Large intestine (tissue), 3 donors: Measurements from ENCODE around the gene ATP10B. TPM values are rescaled to one million over a fixed set of nuclear protein-coding genes. Genes with fewer than 3 reads are reported as not detected.
"Not testable (repeated sequence)": the region's sequence is repeated elsewhere in the genome, so short reads cannot be mapped to it uniquely, and the experiment has no call there.

Source experiments
- DNase-seq, 2 donors: peaks; one replicate each; pipeline versions ENCODE4 v3.0.0 to v3.0.0-alpha.2; 2013
- H3K27ac ChIP-seq: one replicate; pipeline ENCODE4 v1.5.1; 2013; ENCODE audit warnings: low read length
- H3K27me3 ChIP-seq: 2 replicates; pipeline ENCODE4 v1.6.1; 2013; ENCODE audit warnings: low read length; ENCODE audit not compliant: control insufficient read depth, insufficient read depth
- H3K36me3 ChIP-seq: 2 replicates; pipeline ENCODE4 v1.6.1; 2013; ENCODE audit warnings: low read length; ENCODE audit not compliant: control insufficient read depth, insufficient read depth
- H3K4me1 ChIP-seq: one replicate; pipeline ENCODE4 v1.6.1; 2013; ENCODE audit warnings: low read length; ENCODE audit not compliant: control insufficient read depth, insufficient read depth
- H3K4me3 ChIP-seq: one replicate; pipeline ENCODE4 v1.5.1; 2013; ENCODE audit warnings: low read length
- H3K9me3 ChIP-seq: one replicate; pipeline ENCODE4 v1.6.1; 2013; ENCODE audit warnings: mild to moderate bottlenecking, low read depth, low read length, moderate library complexity; ENCODE audit not compliant: control insufficient read depth
- WGBS: methylation state at CpG from one replicate; pipeline ENCODE4 v1.1.5; 2013; ENCODE audit warnings: low lambda C conversion rate; ENCODE audit not compliant: insufficient coverage; 5-methylcytosine and 5-hydroxymethylcytosine counted together
- polyA plus RNA-seq: library from polyadenylated mRNA; unstranded; fragments of 120-200 nt; gene quantifications from one replicate; pipeline ENCODE4 v1.2.1, GENCODE V29; 2013

Gene ATP10B
- polyA plus RNA-seq, 1 donor = 35.6 TPM

DNA sequence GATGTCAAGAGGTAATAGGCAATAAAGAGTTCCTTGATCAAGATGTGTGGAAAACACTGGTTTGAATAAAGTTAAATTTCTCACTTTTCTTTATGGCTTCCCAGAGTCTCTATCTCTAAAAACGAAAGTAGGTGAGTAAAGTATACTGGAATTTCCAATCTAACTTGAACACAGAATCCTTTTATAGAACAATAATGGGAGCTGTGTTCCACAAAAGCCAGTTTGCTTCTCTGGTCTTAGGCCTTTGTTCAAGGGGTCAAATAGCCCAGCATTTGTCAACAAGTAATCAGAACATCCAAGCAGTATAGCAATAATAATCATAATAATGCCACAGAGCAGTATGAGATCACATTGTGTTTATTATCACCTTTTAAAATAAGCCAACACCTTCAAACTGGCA, 20.2 kb downstream of the ATP10B start:
- no peak for DNase-seq
- Histone ChIP-seq H3K9me3 (no peaks in the 10 kb centered on the region), H3K4me3 (no peak overlapping the region), H3K27me3 (no peaks in the 10 kb centered on the region), H3K36me3 (no peaks in the 10 kb centered on the region), H3K27ac (no peak overlapping the region), H3K4me1 (no peaks in the 10 kb centered on the region)
- WGBS = 100% methylated on average over 1 of the region's 1 CpG

GRCh38 chr5:160824301-160825001, 27.6 kb downstream of the ATP10B start:
- Histone ChIP-seq H3K36me3 (no peaks in the 10 kb centered on the region), H3K4me1 (no peaks in the 10 kb centered on the region), H3K27ac (no peak overlapping the region), H3K9me3 (peaks cover 2% of the 10 kb centered on the region), H3K4me3 (no peak overlapping the region), H3K27me3 (no peaks in the 10 kb centered on the region)
- no peak for DNase-seq
- WGBS = 100% methylated on average over 1 of the region's 3 CpGs

GRCh38 chr5:160812996-160813395, 39.0 kb downstream of the ATP10B start:
- not testable (repeated sequence) for H3K9me3 ChIP-seq, H3K4me1 ChIP-seq, H3K36me3 ChIP-seq, H3K4me3 ChIP-seq, DNase-seq, H3K27ac ChIP-seq, H3K27me3 ChIP-seq
- no CpG with 5 or more reads among the region's 12 CpGs for WGBS

GRCh38 chr5:160805376-160805775, 46.6 kb downstream of the ATP10B start:
- WGBS = no CpG with 5 or more reads among the region's 6 CpGs

GRCh38 chr5:160802592-160802991, 49.4 kb downstream of the ATP10B start:
- no peak overlapping the region for H3K27ac ChIP-seq
- H3K4me1 ChIP-seq = peaks cover 9% of the 10 kb centered on the region
- DNase-seq = peak; percentile 24 to 49
- H3K4me3 ChIP-seq = no peak overlapping the region
- H3K9me3 ChIP-seq = no peaks in the 10 kb centered on the region
- WGBS = no CpG with 5 or more reads among the region's 2 CpGs
- H3K36me3 ChIP-seq = no peaks in the 10 kb centered on the region
- no peaks in the 10 kb centered on the region for H3K27me3 ChIP-seq

More at GRCh38 chr5:160805376-160805775, 46.6 kb downstream of the ATP10B start:
- no peaks in the 10 kb centered on the region for H3K36me3 ChIP-seq
- no peaks in the 10 kb centered on the region for H3K9me3 ChIP-seq
- no peak overlapping the region for H3K4me3 ChIP-seq
- peaks cover 9% of the 10 kb centered on the region for H3K4me1 ChIP-seq
- no peak overlapping the region for H3K27ac ChIP-seq
- DNase-seq = no peak
- no peaks in the 10 kb centered on the region for H3K27me3 ChIP-seq

GRCh38 chr5:160800375-160801275, 51.4 kb downstream of the ATP10B start:
- H3K27ac ChIP-seq = peak overlapping the region; percentile 23
- no CpG with 5 or more reads among the region's 4 CpGs for WGBS

GRCh38 chr5:160799184-160799583, 52.8 kb downstream of the ATP10B start:
- peak; percentile 22 to 71 for DNase-seq
- Histone ChIP-seq H3K4me1 (peaks cover 9% of the 10 kb centered on the region), H3K4me3 (no peak overlapping the region), H3K36me3 (no peaks in the 10 kb centered on the region), H3K9me3 (no peaks in the 10 kb centered on the region), H3K27ac (no peak overlapping the region), H3K27me3 (no peaks in the 10 kb centered on the region)
- WGBS = 40% methylated on average over 1 of the region's 4 CpGs

More at GRCh38 chr5:160800375-160801275, 51.4 kb downstream of the ATP10B start:
- no peaks in the 10 kb centered on the region for H3K36me3 ChIP-seq
- no peak overlapping the region for H3K4me3 ChIP-seq
- H3K4me1 ChIP-seq = peaks cover 9% of the 10 kb centered on the region
- peak; percentile 16 to 64 for DNase-seq
- H3K9me3 ChIP-seq = no peaks in the 10 kb centered on the region
- H3K27me3 ChIP-seq = no peaks in the 10 kb centered on the region

DNA sequence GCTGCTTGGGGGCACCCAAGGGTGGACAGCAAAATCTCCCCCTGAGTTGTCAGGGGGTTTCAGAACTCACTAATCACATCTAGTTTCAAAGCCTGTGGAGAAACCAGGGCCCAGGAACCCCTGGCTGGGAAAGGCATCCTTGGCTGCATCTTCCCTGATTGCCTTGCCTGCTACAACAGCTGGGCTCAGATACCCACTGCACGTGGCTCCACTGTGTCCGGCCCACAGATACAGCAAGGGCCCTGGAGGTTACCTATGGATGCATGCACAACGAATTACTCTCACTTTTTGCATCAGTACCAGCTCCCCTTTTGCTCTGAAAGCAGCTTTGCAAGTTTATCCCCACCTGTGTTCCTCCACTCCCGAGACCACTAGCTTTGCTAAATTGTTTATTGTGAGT, 55.0 kb downstream of the ATP10B start:
- DNase-seq = no peak
- no CpG with 5 or more reads among the region's 4 CpGs for WGBS

GRCh38 chr5:160793530-160793899, 58.5 kb downstream of the ATP10B start:
- no peak for DNase-seq
- Histone ChIP-seq H3K9me3 (no peaks in the 10 kb centered on the region), H3K36me3 (no peaks in the 10 kb centered on the region), H3K27me3 (no peaks in the 10 kb centered on the region), H3K27ac (no peak overlapping the region), H3K4me1 (peaks cover 8% of the 10 kb centered on the region), H3K4me3 (no peak overlapping the region)
- no CpG with 5 or more reads among the region's 2 CpGs for WGBS

More for the DNA sequence above, 55.0 kb downstream of the ATP10B start:
- no peaks in the 10 kb centered on the region for H3K36me3 ChIP-seq
- no peak overlapping the region for H3K27ac ChIP-seq
- no peaks in the 10 kb centered on the region for H3K9me3 ChIP-seq
- no peaks in the 10 kb centered on the region for H3K27me3 ChIP-seq
- H3K4me3 ChIP-seq = no peak overlapping the region
- H3K4me1 ChIP-seq = peaks cover 9% of the 10 kb centered on the region

- WGBS = 100% methylated on average over 1 of the region's 7 CpGs
- H3K4me1 ChIP-seq = peaks cover 8% of the 10 kb centered on the region
- no peak overlapping the region for H3K27ac ChIP-seq
- H3K4me3 ChIP-seq = no peak overlapping the region
- no peaks in the 10 kb centered on the region for H3K27me3 ChIP-seq
- H3K9me3 ChIP-seq = no peaks in the 10 kb centered on the region
- no peak for DNase-seq
- H3K36me3 ChIP-seq = no peaks in the 10 kb centered on the region
Measured at GRCh38 chr5:160792732-160793529, 59.1 kb downstream of the ATP10B start.
